ENCODE measurements around the gene XXYLT1. TPM values are rescaled to one million over a fixed set of nuclear protein-coding genes. Genes with fewer than 3 reads are reported as not detected.
A peak's percentile ranks its signal among the peaks of the same experiment; 100 is the strongest.

Gene XXYLT1
- total RNA-seq, 1 donor from 2014 or later: 14.5 TPM

DNA sequence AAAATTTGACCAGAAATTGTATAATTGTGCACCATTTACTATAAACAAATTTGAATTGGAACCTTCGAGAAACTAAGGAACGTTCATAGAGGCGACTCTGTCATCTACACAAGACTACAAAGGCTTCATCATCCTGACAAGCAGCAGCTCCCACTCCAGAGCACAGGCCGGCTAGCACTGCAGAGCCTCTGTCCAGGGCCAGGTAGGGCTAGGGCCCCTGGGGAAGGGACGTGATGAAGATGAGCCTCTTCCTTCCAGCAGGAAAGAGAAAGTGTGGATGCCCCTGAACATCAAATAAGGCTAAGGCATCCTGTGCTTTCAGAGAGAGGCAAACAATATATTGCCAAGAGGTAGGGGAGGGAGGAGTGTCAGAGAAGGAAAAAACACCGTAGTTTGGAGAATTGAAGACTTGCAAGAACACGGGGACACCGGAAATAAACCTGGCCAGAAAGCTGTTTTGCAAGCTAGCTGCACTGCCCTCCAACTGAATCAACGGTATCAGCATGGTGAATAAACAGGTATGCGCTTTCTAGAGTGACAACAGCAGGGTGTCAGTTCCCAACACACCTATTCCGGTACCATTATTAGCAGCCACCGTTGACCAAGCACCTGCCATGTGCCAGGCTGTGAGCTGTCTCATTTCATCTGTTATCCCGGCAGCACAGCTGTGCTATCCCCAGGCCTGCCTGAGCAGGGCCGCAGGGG is 12.4 kb downstream of the XXYLT1 start:
- DNase-seq (ENCODE audit: extremely low spot score in 2 of 2): peak in 1 of 2 donors; percentile 86
- intact Hi-C loops (cut with DNase I): loop anchor here (5.0 to 10.0 kb wide), 2 partner anchors 54 to 146 kb away; no protein-coding TSS in a partner anchor
- Histone ChIP-seq H3K4me1 (peaks cover 54% of the 10 kb centered on the region), H3K36me3 (no peaks in the 10 kb centered on the region), H3K4me3 (peak overlapping the region in 1 of 2 donors; percentile 81), H3K27ac (peak overlapping the region; percentile 94), H3K9me3 (no peaks in the 10 kb centered on the region), H3K27me3 (no peaks in the 10 kb centered on the region)
- TF ChIP-seq, protein P1, sequence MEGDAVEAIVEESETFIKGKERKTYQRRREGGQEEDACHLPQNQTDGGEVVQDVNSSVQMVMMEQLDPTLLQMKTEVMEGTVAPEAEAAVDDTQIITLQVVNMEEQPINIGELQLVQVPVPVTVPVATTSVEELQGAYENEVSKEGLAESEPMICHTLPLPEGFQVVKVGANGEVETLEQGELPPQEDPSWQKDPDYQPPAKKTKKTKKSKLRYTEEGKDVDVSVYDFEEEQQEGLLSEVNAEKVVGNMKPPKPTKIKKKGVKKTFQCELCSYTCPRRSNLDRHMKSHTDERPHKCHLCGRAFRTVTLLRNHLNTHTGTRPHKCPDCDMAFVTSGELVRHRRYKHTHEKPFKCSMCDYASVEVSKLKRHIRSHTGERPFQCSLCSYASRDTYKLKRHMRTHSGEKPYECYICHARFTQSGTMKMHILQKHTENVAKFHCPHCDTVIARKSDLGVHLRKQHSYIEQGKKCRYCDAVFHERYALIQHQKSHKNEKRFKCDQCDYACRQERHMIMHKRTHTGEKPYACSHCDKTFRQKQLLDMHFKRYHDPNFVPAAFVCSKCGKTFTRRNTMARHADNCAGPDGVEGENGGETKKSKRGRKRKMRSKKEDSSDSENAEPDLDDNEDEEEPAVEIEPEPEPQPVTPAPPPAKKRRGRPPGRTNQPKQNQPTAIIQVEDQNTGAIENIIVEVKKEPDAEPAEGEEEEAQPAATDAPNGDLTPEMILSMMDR (IDR thresholded peaks at IDR 0.05): peak in 1 of 3 experiments; percentile 4
- no peak for TF ChIP-seq POLR2AphosphoS5 (IDR thresholded peaks at IDR 0.05; ENCODE audit: insufficient read depth in 1 of 2, low read depth in 1 of 2)
- no peak for TF ChIP-seq POLR2A (IDR thresholded peaks at IDR 0.05)

DNA sequence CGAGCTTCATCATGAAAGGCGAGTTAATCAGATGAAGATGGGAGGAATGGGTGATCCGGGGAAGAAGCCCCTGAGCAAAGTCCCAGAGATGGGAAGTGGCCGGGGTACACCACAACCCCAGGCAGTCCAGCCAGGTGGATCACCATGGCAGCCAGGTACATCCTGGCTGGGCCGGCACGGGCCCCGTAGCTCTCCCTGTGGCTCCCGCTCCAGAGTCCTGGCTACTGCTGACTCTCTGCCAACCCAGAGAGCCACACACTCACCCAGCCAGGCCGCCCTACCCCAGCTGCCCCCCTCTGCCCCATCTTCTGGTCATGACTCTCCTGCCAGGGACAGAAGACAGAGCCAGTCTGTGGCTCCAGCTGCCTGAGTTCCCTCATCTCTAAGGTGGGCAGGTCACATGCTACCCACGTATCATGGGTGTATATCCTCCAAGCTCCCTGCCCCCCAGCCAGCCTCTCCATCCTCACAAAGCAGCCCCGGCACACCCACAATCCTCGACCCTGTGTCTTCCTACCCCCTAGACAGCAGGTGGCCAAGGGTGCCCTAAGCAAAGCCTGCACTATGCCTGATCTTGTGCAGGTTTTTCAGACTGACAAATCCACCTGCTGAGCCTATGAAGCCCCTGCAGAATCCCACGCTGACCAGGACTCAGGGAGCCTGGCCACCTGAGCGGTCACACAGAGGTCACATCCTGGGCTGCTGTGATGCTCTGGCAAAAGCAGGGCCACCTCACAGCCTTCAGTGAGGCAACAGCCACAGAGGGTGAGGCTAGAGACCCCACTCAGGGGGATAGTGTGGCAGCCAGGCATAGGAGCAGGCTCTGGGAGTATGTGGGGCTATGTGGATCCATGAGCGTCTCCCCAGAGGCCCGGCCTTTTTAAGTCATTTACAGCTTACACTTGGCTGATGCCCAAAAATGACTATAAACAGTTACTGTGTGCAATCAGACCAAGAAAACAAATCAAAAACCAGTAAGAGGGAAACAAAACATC is 13.2 kb downstream of the XXYLT1 start:
- intact Hi-C loops (cut with DNase I): loop anchor here (2.0 to 10.0 kb wide), 3 partner anchors 53 to 575 kb away; no protein-coding TSS in a partner anchor
- no peaks in the 10 kb centered on the region for H3K27me3 ChIP-seq
- no peak for TF ChIP-seq POLR2AphosphoS5 (IDR thresholded peaks at IDR 0.05; ENCODE audit: insufficient read depth in 1 of 2, low read depth in 1 of 2)
- no peak for TF ChIP-seq POLR2A (IDR thresholded peaks at IDR 0.05)
- TF ChIP-seq, protein P1 (IDR thresholded peaks at IDR 0.05): no peak
- H3K4me1 ChIP-seq: peaks cover 56% of the 10 kb centered on the region
- H3K9me3 ChIP-seq: no peaks in the 10 kb centered on the region
- DNase-seq (ENCODE audit: extremely low spot score in 2 of 2): no peak
- no peak overlapping the region for H3K4me3 ChIP-seq
- peak overlapping the region; percentile 94 for H3K27ac ChIP-seq
- no peaks in the 10 kb centered on the region for H3K36me3 ChIP-seq

DNA sequence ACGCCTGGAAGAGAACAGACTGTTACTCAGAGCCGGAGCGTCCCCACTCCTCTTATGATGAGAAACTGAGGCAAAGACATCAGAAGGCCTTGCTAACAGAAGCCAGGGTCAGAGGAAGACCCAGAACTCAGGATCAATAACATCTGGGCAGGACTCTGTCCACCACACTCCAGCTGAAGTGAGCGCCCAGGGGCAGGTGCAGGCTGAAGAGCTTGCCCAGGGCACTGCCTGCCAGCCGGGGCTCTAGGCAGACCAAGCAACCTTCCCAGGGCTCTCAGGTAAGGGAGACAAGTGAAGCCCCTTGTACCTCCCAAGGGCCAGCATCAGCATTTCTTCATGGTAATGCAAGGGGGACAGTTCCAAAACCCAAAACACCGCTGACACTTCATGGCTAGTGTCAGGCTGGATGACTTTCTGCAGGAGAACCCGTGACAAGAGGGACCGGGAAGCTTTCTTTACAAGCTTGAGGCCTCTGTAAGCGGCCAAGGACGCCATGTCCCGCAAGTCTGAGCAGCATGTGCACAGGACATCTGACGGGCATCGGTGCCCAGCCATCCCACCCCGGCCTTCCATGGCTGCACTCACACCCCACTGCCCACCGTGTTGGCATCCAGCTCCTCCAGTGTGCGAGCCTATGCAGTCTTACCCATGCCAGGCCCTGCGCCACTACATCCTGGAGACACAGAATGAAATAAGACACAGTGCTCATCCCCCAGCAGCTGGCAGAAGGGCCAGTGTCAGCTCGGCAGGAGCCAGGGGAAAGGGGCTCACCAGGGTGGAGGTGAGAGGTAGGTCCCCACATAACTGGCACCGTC is 14.1 kb downstream of the XXYLT1 start:
- Histone ChIP-seq H3K27me3 (no peaks in the 10 kb centered on the region), H3K4me3 (no peak overlapping the region), H3K27ac (peak overlapping the region; percentile 94), H3K9me3 (no peaks in the 10 kb centered on the region), H3K36me3 (no peaks in the 10 kb centered on the region), H3K4me1 (peaks cover 61% of the 10 kb centered on the region)
- TF ChIP-seq, protein P1 (IDR thresholded peaks at IDR 0.05): no peak
- no peak for DNase-seq (ENCODE audit: extremely low spot score in 2 of 2)
- intact Hi-C loops (cut with DNase I): loop anchor here (2.0 to 10.0 kb wide), 3 partner anchors 52 to 574 kb away; no protein-coding TSS in a partner anchor

DNA sequence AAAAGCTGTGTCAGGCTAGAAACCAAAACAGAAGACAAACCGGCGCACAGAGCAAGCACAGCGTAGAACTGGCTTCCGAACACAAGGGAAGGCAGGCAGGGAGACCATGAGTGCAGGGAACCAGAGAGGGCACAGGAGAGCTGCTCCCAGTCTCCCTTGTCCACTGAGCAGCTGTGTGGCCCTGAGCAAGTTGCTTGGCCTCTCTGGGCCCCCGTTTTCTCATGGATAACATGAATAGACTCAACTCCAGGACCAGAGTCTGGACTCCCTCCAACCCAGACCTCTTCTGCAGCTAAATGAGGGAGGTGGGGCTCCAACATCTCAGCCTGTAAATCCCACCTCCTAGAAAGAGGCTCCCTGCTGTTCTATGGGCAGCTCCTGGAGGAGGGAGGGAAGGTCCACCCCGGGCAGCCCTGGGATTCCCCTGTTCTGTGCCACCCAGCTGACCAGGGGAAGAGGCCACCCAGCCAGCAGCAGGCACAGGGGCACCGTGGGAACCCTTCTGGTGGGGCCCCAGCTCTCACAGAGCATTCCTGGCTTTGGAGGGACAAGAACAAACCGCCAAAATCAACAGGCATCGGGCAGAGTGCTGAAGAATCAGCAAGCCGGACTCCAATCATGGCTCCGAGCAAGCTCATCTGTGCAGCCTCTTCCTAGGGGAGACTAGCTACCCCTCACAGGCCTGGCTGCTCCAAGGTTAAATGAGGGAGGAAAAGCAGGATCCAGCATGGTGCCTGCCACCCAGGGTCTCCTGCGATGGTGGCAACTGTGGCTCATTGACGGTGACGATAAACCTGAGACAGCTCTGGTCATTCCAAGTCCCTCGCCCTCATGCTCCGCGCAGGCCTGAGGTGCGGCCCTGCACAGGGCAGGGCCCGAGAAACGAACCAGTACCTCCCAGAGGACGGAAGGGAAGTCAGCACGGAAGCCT is 15.1 kb downstream of the XXYLT1 start:
- no peak overlapping the region for H3K27ac ChIP-seq
- peaks cover 61% of the 10 kb centered on the region for H3K4me1 ChIP-seq
- no peaks in the 10 kb centered on the region for H3K9me3 ChIP-seq
- intact Hi-C loops (cut with DNase I): loop anchor here (2.0 to 10.0 kb wide), 3 partner anchors 51 to 573 kb away; no protein-coding TSS in a partner anchor
- peak in 1 of 2 donors; percentile 83 for DNase-seq (ENCODE audit: extremely low spot score in 2 of 2)
- no peak overlapping the region for H3K4me3 ChIP-seq
- TF ChIP-seq, protein P1 (IDR thresholded peaks at IDR 0.05): no peak
- TF ChIP-seq POLR2AphosphoS5 (IDR thresholded peaks at IDR 0.05; ENCODE audit: insufficient read depth in 1 of 2, low read depth in 1 of 2) (no peak), POLR2A (IDR thresholded peaks at IDR 0.05) (no peak)
- H3K27me3 ChIP-seq: no peaks in the 10 kb centered on the region
- H3K36me3 ChIP-seq: no peaks in the 10 kb centered on the region

Data from vagina (tissue), 2 donors.